Retina (tissue), 1 donor: ENCODE measurements around the gene CCDC127.
"Not testable (repeated sequence)": the region's sequence is repeated elsewhere in the genome, so short reads cannot be mapped to it uniquely, and the experiment has no call there.

ENCODE experiments used
- DNase-seq: peaks from one replicate; pipeline ENCODE4 v3.0.0-alpha.2; 2016

Gene CCDC127

GRCh38 chr5:233426-233825, 15.5 kb upstream of the CCDC127 start:
- not testable (repeated sequence) for DNase-seq

GRCh38 chr5:231661-232060, 13.7 kb upstream of the CCDC127 start:
- DNase-seq, result no peak

- DNase-seq, result no peak
Measured at GRCh38 chr5:230711-231110, 12.8 kb upstream of the CCDC127 start.

GRCh38 chr5:228886-229285, 10.9 kb upstream of the CCDC127 start:
- DNase-seq, result no peak

- not testable (repeated sequence) for DNase-seq
Measured at GRCh38 chr5:227375-227774, 9.4 kb upstream of the CCDC127 start.

GRCh38 chr5:225334-225733, 7.4 kb upstream of the CCDC127 start:
- DNase-seq, result no peak

GRCh38 chr5:223791-224190, 5.8 kb upstream of the CCDC127 start:
- no peak for DNase-seq

- DNase-seq, result not testable (repeated sequence)
Measured at GRCh38 chr5:222951-223715, 5.2 kb upstream of the CCDC127 start.

GRCh38 chr5:219991-220390, 2.0 kb upstream of the CCDC127 start:
- no peak for DNase-seq

- peak; percentile 28 for DNase-seq
Measured at GRCh38 chr5:219460-219863, 1.5 kb upstream of the CCDC127 start.

GRCh38 chr5:218457-219291, 721 bp upstream of the CCDC127 start:
- peak; percentile 75 for DNase-seq

GRCh38 chr5:216076-216475, 1.9 kb downstream of the CCDC127 start:
- DNase-seq, result not testable (repeated sequence)

- DNase-seq, result not testable (repeated sequence)
Measured at GRCh38 chr5:215256-215655, 2.7 kb downstream of the CCDC127 start.

GRCh38 chr5:213803-214395, 4.1 kb downstream of the CCDC127 start:
- DNase-seq, result no peak

GRCh38 chr5:208449-209114, 9.4 kb downstream of the CCDC127 start:
- DNase-seq, result no peak

- no peak for DNase-seq
Measured at GRCh38 chr5:207599-207998, 10.4 kb downstream of the CCDC127 start.

- no peak for DNase-seq
Measured at GRCh38 chr5:206927-207536, 10.9 kb downstream of the CCDC127 start.

- DNase-seq, result no peak
Measured at GRCh38 chr5:206406-206805, 11.5 kb downstream of the CCDC127 start.

- DNase-seq, result no peak
Measured at GRCh38 chr5:204966-205670, 12.8 kb downstream of the CCDC127 start.

- DNase-seq, result no peak
Measured at GRCh38 chr5:204462-204861, 13.5 kb downstream of the CCDC127 start.

- no peak for DNase-seq
Measured at GRCh38 chr5:204001-204400, 14.0 kb downstream of the CCDC127 start.
